H1 (cell line): ENCODE data around the gene MED16. TPM values are rescaled to one million over a fixed set of nuclear protein-coding genes. Genes with fewer than 3 reads are reported as not detected.

Experiments
- CTCF ChIA-PET: fragments of 300-600 bp; sonication (Branson Sonifier 250); formaldehyde crosslinking; loops from one replicate; lab custom pipeline; 2021; ENCODE audit not compliant: partially characterized antibody; lab: Charles Lee
- POLR2A ChIA-PET: fragments of 300-600 bp; sonication (Branson Sonifier 250); formaldehyde crosslinking; loops from one replicate; lab custom pipeline; 2021; ENCODE audit warnings: inconsistent platforms; ENCODE audit not compliant: partially characterized antibody; lab: Charles Lee
- DNase-seq, 2 experiments: peaks; one replicate each; pipeline versions ENCODE4 v3.0.0 to v3.0.0-alpha.2; 2010 to 2022; ENCODE audit warnings: low spot score in 2 of 2, low read depth in 1 of 2, mixed read lengths in 1 of 2
- FAIRE-seq: peaks from 2 replicates; lab custom pipeline; 2011; peaks lifted over from hg19 to GRCh38; lab: Jason Lieb, UNC
- H2AFZ ChIP-seq: 2 replicates; pipeline ENCODE4 v1.8.1; 2012; ENCODE audit warnings: low read length, inconsistent platforms
- H2AK5ac ChIP-seq: 2 replicates; pipeline ENCODE4 v1.6.1; 2013; ENCODE audit warnings: low read depth, low read length
- H2BK120ac ChIP-seq: replicated peaks from 2 replicates; pipeline ENCODE3; 2013; ENCODE audit warnings: low read depth, low read length, inconsistent platforms
- H2BK12ac ChIP-seq: 2 replicates; pipeline ENCODE4 v1.6.1; 2013; ENCODE audit warnings: low read depth, low read length
- H2BK15ac ChIP-seq: 2 replicates; pipeline ENCODE4 v1.6.1; 2013; ENCODE audit warnings: low read length
- H2BK20ac ChIP-seq: 2 replicates; pipeline ENCODE4 v1.6.1; 2013; ENCODE audit warnings: low read length
- H2BK5ac ChIP-seq: 2 replicates; pipeline ENCODE4 v1.6.1; 2013; ENCODE audit warnings: low read depth, low read length
- H3K14ac ChIP-seq: 2 replicates; pipeline ENCODE4 v1.6.1; 2013; ENCODE audit warnings: inconsistent platforms; ENCODE audit not compliant: insufficient read length
- H3K18ac ChIP-seq: 2 replicates; pipeline ENCODE4 v1.6.1; 2013; ENCODE audit warnings: low read length; ENCODE audit errors: extremely low read depth
- H3K23ac ChIP-seq: 2 replicates; pipeline ENCODE4 v1.6.1; 2013; ENCODE audit warnings: inconsistent platforms; ENCODE audit not compliant: insufficient read length
- H3K23me2 ChIP-seq: 2 replicates; pipeline ENCODE4 v1.6.1; 2013; ENCODE audit warnings: low read depth, low read length
- H3K27ac ChIP-seq: 2 replicates; pipeline ENCODE4 v1.6.1; 2011; ENCODE audit warnings: low read depth, low read length, inconsistent platforms
- H3K27me3 ChIP-seq, 4 experiments: replicated peaks in 1 of 4; 1 replicate in 1 of 4; 2 replicates in 3 of 4; pipeline versions ENCODE4 v1.6.1 to v1.8.1; 2011 to 2013; ENCODE audit warnings: low read length in 3 of 4, mild to moderate bottlenecking in 3 of 4, inconsistent platforms in 2 of 4, mixed read lengths in 2 of 4, moderate library complexity in 1 of 4; ENCODE audit not compliant: control insufficient read depth in 3 of 4, insufficient read depth in 3 of 4; ENCODE audit errors: extremely low read depth in 1 of 4
- H3K36me3 ChIP-seq, 4 experiments: 2 replicates each; pipeline versions ENCODE4 v1.6.1 to v1.8.1; 2011 to 2013; ENCODE audit warnings: mild to moderate bottlenecking in 4 of 4, low read length in 3 of 4, moderate library complexity in 2 of 4, control low read depth in 1 of 4, inconsistent platforms in 1 of 4; ENCODE audit not compliant: insufficient read depth in 4 of 4, control insufficient read depth in 2 of 4
- H3K4ac ChIP-seq: replicated peaks from 2 replicates; pipeline ENCODE3; 2013; ENCODE audit warnings: low read length, low read depth, mixed read lengths, inconsistent platforms; ENCODE audit not compliant: insufficient read length
- H3K4me1 ChIP-seq, 4 experiments: replicated peaks in 1 of 4; 1 replicate in 1 of 4; 2 replicates in 3 of 4; pipeline versions ENCODE4 v1.6.1 to v1.8.1; 2011 to 2013; ENCODE audit warnings: low read length in 3 of 4, inconsistent platforms in 2 of 4, mixed read lengths in 1 of 4; ENCODE audit not compliant: insufficient read depth in 4 of 4, control insufficient read depth in 3 of 4
- H3K4me2 ChIP-seq, 2 experiments: 2 replicates each; pipeline versions ENCODE4 v1.6.1 to v1.8.1; 2011 to 2013; ENCODE audit warnings: low read depth in 2 of 2, low read length in 2 of 2, control low read depth in 1 of 2, inconsistent platforms in 1 of 2, mild to moderate bottlenecking in 1 of 2; ENCODE audit not compliant: insufficient read depth in 1 of 2
- H3K4me3 ChIP-seq, 4 experiments: fragments of 200-600, 300-600 bp in 1 of 4; sonication (generic), shearing (Covaris generic), sonication (Bioruptor Twin) in 1 of 4; 2 replicates each; pipeline versions ENCODE4 v1.5.1 to v1.8.1; 2011 to 2016; ENCODE audit warnings: low read length in 4 of 4, low read depth in 3 of 4, control low read depth in 2 of 4, inconsistent platforms in 2 of 4, mild to moderate bottlenecking in 2 of 4, mixed read lengths in 1 of 4, moderate library complexity in 1 of 4; ENCODE audit not compliant: insufficient read depth in 2 of 4; ENCODE audit errors: extremely low read depth in 1 of 4
- H3K56ac ChIP-seq: replicated peaks from 2 replicates; pipeline ENCODE3; 2013; ENCODE audit warnings: low read depth, mild to moderate bottlenecking, mixed read lengths, low read length, inconsistent platforms; ENCODE audit not compliant: insufficient read length
- H3K79me1 ChIP-seq: 2 replicates; pipeline ENCODE4 v1.6.1; 2013; ENCODE audit warnings: low read depth, low read length, control low read depth
- H3K79me2 ChIP-seq, 2 experiments: 2 replicates each; pipeline versions ENCODE4 v1.6.1 to v1.8.1; 2012 to 2013; ENCODE audit warnings: low read length in 2 of 2, mild to moderate bottlenecking in 2 of 2, inconsistent platforms in 1 of 2; ENCODE audit not compliant: insufficient read depth in 2 of 2, control insufficient read depth in 1 of 2
- H3K9ac ChIP-seq, 4 experiments: replicated peaks in 1 of 4; 1 replicate in 1 of 4; 2 replicates in 3 of 4; pipeline versions ENCODE4 v1.6.1 to v1.8.1; 2011 to 2013; ENCODE audit warnings: low read depth in 3 of 4, low read length in 3 of 4, control low read depth in 2 of 4, mild to moderate bottlenecking in 2 of 4, moderate library complexity in 2 of 4, inconsistent platforms in 1 of 4; ENCODE audit errors: extremely low read depth in 1 of 4
- H3K9me3 ChIP-seq, 2 experiments: 2 replicates each; pipeline versions ENCODE4 v1.6.1 to v1.8.1; 2012 to 2013; ENCODE audit warnings: mild to moderate bottlenecking in 2 of 2, moderate library complexity in 2 of 2, control low read depth in 1 of 2, inconsistent platforms in 1 of 2, low read depth in 1 of 2, low read length in 1 of 2, mixed read lengths in 1 of 2; ENCODE audit not compliant: insufficient read depth in 2 of 2
- H4K20me1 ChIP-seq, 2 experiments: replicated peaks in 1 of 2; 2 replicates each; pipeline versions ENCODE3 to v1.8.1; 2011 to 2013; ENCODE audit warnings: inconsistent platforms in 2 of 2, low read length in 2 of 2, mild to moderate bottlenecking in 1 of 2; ENCODE audit not compliant: insufficient read depth in 2 of 2, control insufficient read depth in 1 of 2
- H4K5ac ChIP-seq: 2 replicates; pipeline ENCODE4 v1.6.1; 2013; ENCODE audit warnings: low read length, low read depth, mixed read lengths, inconsistent platforms; ENCODE audit not compliant: insufficient read length
- H4K8ac ChIP-seq: 2 replicates; pipeline ENCODE4 v1.8.0; 2013; ENCODE audit warnings: mild to moderate bottlenecking, moderate library complexity, low read length, inconsistent platforms; ENCODE audit not compliant: insufficient read depth; ENCODE audit errors: extremely low read depth
- H4K91ac ChIP-seq: replicated peaks from 2 replicates; pipeline ENCODE3; 2013; ENCODE audit warnings: low read length, mixed read lengths, inconsistent platforms; ENCODE audit not compliant: insufficient read length
- CREB1 ChIP-seq: IDR thresholded peaks from 2 replicates; pipeline ENCODE4 v1.6.1; 2012; ENCODE audit warnings: inconsistent platforms
- JUND ChIP-seq: IDR thresholded peaks from 2 replicates; pipeline ENCODE4 v1.6.1; 2011; ENCODE audit warnings: mild to moderate bottlenecking, improper control_type of control experiment, low read length
- RBBP5 ChIP-seq: IDR thresholded peaks from 2 replicates; pipeline ENCODE4 v1.7.1; 2012; ENCODE audit warnings: low read depth, mild to moderate bottlenecking, inconsistent platforms, low read length, moderate library complexity, borderline replicate concordance
- SAP30 ChIP-seq: fragments of 300-600 bp; sonication (generic); IDR thresholded peaks from 2 replicates; pipeline ENCODE4 v1.7.1; 2012; ENCODE audit warnings: low read length, moderate library complexity, mild to moderate bottlenecking, inconsistent platforms; ENCODE audit not compliant: insufficient read depth, insufficient replicate concordance
- TAF1 ChIP-seq: IDR thresholded peaks from 2 replicates; pipeline ENCODE4 v1.6.1; 2011; ENCODE audit warnings: mild to moderate bottlenecking, low read depth, low read length
- WGBS, 2 experiments: shearing (Covaris generic) in 1 of 2; methylation state at CpG; one replicate each; pipeline versions ENCODE4 v1.1.6 to v1.1.7; 2013 to 2015; ENCODE audit warnings: low lambda C conversion rate in 2 of 2, mixed read lengths in 2 of 2, inconsistent platforms in 1 of 2, low coverage in 1 of 2, missing lambda C conversion rate in 1 of 2; ENCODE audit not compliant: insufficient replicate concordance in 2 of 2, insufficient coverage in 1 of 2, insufficient read length in 1 of 2; ENCODE audit errors: extremely low coverage in 1 of 2, missing lambda C conversion rate in 1 of 2; 5-methylcytosine and 5-hydroxymethylcytosine counted together
- polyA plus RNA-seq, 7 experiments: library from polyadenylated mRNA; depleted of rRNA in 3 of 7; stranded (reverse) in 5 of 7; unstranded in 2 of 7; fragments of >200 nt in 5 of 7; fragments of 200-250 nt in 2 of 7; gene quantifications; 1 replicate in 5 of 7; 2 replicates in 1 of 7; 4 replicates in 1 of 7; pipeline versions ENCODE4 v1.2.1 to v1.2.3, GENCODE V29; 2011 to 2013; ENCODE audit warnings: missing spikeins in 2 of 7, mixed read lengths in 2 of 7
- total RNA-seq: library from RNA; stranded (reverse); fragmentation: NEBNext Ultra II Directional; extraction: Animal tissue kit (Norgen Biotek cat#: 25700); gene quantifications from 2 replicates; pipeline ENCODE4 v1.2.1, GENCODE V29; 2021

MED16 gene
- total and polyA plus RNA-seq, 2 of the 8 experiments (the other 6 are each of a cell fraction or from before 2014, with no cell fraction given): 51.0 to 67.2 TPM

- CTCF ChIA-PET: interaction anchor here (0.7 kb wide), 1 partner anchor 57 kb away, joined by 4 read pairs; no protein-coding TSS in a partner anchor
- no peak within 1 kb of the TSS for H2BK15ac ChIP-seq
- POLR2A ChIA-PET: interaction anchor here (1.0 kb wide), 1 partner anchor 12 kb away, joined by 4 read pairs; no protein-coding TSS in a partner anchor
- H4K20me1 ChIP-seq: peaks cover 9 to 11% of the 10 kb centered on the region in 2 experiments
- peak within 1 kb of the TSS; percentile 68 to 95 (median 73) for H3K4me3 ChIP-seq
- H4K5ac ChIP-seq: peak within 1 kb of the TSS; percentile 91
- TF ChIP-seq CREB1: 0 out of 2 replicates have a peak, but pooled peaks have one; percentile 25
- no peak for TF ChIP-seq JUND
- 0 out of 2 replicates have a peak, but pooled peaks have one; percentile 18 for TF ChIP-seq TAF1
- TF ChIP-seq RBBP5: peak; percentile 43; the same call in 1 of the 2 replicates
- TF ChIP-seq SAP30: no peak
- TF ChIP-seq, all 59 proteins: peak for 3
- WGBS, 2 experiments: 5% methylated on average over 29 of the region's 76 CpGs; no CpG with 5 or more reads in 1 of the 2 experiments
- H2BK20ac ChIP-seq: no peak within 1 kb of the TSS
- peak in 1 of 2 experiments; percentile 82 for DNase-seq
- H3K23ac ChIP-seq: no peak within 1 kb of the TSS
- H3K27me3 ChIP-seq: peaks cover 3 to 14% (median 8%) of the 10 kb centered on the region in 4 experiments
- H2BK12ac ChIP-seq: no peak within 1 kb of the TSS
- H2BK120ac ChIP-seq: no peak within 1 kb of the TSS
- no peak within 1 kb of the TSS; the same call in none of the 2 replicates for H4K8ac ChIP-seq
- no peaks in the 10 kb centered on the region for H3K9me3 ChIP-seq
- no peak within 1 kb of the TSS for H4K91ac ChIP-seq
- H2AFZ ChIP-seq: no peak within 1 kb of the TSS
- peak within 1 kb of the TSS; percentile 49 to 83 for H3K4me2 ChIP-seq
- H2BK5ac ChIP-seq: 0 out of 2 replicates have a peak within 1 kb of the TSS, but pooled peaks have one; percentile 35
- peak within 1 kb of the TSS; percentile 48 for H3K18ac ChIP-seq
- H3K36me3 ChIP-seq: peaks cover 0 to 3% (median 0%) of the 10 kb centered on the region in 4 experiments; a peak in 1 of 8 replicates
- H3K9ac ChIP-seq: peak within 1 kb of the TSS in 1 of 4 experiments; percentile 4; a peak in 1 of 7 replicates
- FAIRE-seq: no peak
- H3K79me1 ChIP-seq: peaks cover 5% of the 10 kb centered on the region; the same call in 1 of the 2 replicates
- peak within 1 kb of the TSS; percentile 38 for H3K4ac ChIP-seq
- no peak within 1 kb of the TSS for H2AK5ac ChIP-seq
- no peak within 1 kb of the TSS for H3K14ac ChIP-seq
- H3K4me1 ChIP-seq: peaks cover 0 to 10% (median 3%) of the 10 kb centered on the region in 4 experiments; a peak in 4 of 7 replicates
- H3K56ac ChIP-seq: no peak within 1 kb of the TSS
- H3K79me2 ChIP-seq: peaks cover 0 to 19% of the 10 kb centered on the region in 2 experiments
- peaks cover 8% of the 10 kb centered on the region; the same call in 1 of the 2 replicates for H3K23me2 ChIP-seq
- no peak within 1 kb of the TSS for H3K27ac ChIP-seq
Measured at GRCh38 chr19:913080-913748, 20.2 kb upstream of the MED16 start, which contains the start of gene R3HDM4. R3HDM4 (minus strand) TSS chr19:913219; CDS start chr19:913157, 62 bp downstream.
